Fibroblast of villous mesenchyme (primary cell): ENCODE measurements around the gene NCBP2L. TPM values are rescaled to one million over a fixed set of nuclear protein-coding genes. Genes with fewer than 3 reads are reported as not detected.

Source experiments
- DNase-seq: peaks from one replicate; pipeline ENCODE4 v3.0.0-alpha.2; 2010; ENCODE audit warnings: low read depth
- H3K4me3 ChIP-seq: 2 replicates; pipeline ENCODE4 v1.5.1; 2011; ENCODE audit warnings: low read depth, mild to moderate bottlenecking, low read length
- total RNA-seq: library from RNA; depleted of rRNA; stranded (reverse); fragments of >200 nt; gene quantifications from 2 replicates; pipeline ENCODE4 v1.2.3, GENCODE V29; 2012
- TF ChIP-seq, protein P1 (sequence below): IDR thresholded peaks from 2 replicates; pipeline ENCODE4 v1.5.1; 2012; ENCODE audit warnings: low read depth, mild to moderate bottlenecking, low read length; ENCODE audit not compliant: insufficient read depth

The NCBP2L gene
- total RNA-seq, 1 donor: not detected

DNA sequence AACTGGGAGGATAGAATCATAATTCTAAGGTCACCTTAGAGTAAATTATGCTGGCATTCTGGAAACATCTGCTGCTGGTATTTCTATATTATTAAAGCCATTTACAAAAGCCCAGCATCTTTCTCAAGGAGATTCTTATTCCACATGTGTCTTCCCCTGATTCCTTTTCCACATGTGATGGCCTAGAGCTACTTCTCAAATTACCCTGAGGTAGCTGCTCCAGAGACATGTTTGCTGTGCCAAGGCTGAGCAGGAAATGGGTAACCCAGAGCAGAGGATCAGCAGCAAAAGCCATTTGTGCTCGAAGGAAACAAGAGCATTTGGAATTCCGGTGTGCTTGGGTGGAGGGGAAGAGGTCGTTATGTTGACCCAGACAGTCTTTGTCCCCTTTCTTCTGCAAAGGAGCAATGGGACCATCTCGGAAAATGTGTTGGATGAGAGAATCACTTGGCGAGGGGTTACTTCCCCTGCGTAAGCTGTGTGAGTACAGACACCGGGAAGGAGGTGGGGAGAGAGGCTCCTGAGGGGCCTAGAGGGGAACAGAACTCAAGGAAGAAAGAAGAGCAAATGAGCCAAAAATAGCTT, 26.6 kb upstream of the NCBP2L start:
- no peak overlapping the region for H3K4me3 ChIP-seq
- no peak for DNase-seq
- TF ChIP-seq, protein P1, sequence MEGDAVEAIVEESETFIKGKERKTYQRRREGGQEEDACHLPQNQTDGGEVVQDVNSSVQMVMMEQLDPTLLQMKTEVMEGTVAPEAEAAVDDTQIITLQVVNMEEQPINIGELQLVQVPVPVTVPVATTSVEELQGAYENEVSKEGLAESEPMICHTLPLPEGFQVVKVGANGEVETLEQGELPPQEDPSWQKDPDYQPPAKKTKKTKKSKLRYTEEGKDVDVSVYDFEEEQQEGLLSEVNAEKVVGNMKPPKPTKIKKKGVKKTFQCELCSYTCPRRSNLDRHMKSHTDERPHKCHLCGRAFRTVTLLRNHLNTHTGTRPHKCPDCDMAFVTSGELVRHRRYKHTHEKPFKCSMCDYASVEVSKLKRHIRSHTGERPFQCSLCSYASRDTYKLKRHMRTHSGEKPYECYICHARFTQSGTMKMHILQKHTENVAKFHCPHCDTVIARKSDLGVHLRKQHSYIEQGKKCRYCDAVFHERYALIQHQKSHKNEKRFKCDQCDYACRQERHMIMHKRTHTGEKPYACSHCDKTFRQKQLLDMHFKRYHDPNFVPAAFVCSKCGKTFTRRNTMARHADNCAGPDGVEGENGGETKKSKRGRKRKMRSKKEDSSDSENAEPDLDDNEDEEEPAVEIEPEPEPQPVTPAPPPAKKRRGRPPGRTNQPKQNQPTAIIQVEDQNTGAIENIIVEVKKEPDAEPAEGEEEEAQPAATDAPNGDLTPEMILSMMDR: no peak

DNA sequence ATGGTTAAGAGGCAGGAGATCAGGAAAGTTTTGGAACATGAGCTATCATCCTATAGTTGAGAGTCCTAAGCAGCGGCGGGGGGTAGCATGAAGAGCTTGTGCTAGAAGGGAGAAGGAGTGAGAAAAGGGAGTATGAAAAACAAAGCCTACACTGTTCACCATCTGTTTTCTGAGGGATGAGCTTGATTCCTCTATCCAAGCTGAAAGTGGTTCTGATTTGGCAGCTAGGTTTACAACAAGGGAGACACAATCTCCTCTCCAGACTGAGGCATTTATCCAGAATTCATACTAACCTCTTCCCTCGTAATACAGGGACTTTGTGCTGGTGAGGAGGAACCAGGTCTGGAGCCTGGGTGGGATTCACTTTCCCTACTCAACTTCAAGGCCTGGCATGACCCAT, 25.5 kb upstream of the NCBP2L start:
- no peak overlapping the region for H3K4me3 ChIP-seq

DNA sequence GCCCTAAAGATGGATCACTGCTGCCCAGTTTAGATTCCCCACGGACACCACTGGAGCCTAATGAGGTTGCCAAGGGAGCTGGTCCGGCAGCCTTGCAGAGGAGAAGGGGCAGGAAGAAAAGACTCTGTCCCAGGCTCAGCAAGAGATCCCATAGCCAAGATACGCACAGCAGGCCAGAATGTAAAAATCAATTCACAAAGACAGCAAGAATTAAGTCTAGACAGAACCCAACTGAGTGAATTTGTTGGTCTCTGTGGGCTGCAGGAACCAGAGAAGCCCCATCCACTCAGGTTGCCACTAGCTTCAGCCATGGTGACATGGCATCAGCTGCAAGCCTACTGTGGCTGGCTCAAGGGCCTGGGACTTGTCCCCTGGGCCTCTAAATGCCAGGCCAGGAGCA, 24.8 kb upstream of the NCBP2L start:
- DNase-seq: no peak
- TF ChIP-seq, protein P1: no peak
- no peak overlapping the region for H3K4me3 ChIP-seq

More for the DNA sequence above, 25.5 kb upstream of the NCBP2L start:
- DNase-seq: no peak
- TF ChIP-seq, protein P1: no peak

DNA sequence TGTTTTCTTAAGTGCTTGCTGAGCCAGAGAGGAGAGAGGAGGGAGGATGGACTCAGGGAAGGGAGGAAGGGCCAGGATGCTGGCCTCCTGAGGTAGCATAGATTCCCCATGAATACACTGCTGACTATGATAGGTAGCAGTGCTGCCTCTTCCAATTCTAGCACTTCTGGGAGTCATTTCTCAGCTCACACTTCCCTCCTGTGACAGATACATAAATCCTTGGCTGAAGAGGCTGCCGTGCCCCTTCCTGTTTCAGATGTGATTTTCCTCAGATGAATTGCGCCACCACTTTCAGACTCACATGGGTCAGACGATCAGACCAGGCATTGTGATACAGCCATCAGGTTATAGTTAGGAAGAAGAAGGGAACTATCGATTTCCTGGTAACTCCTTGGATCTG, 24.3 kb upstream of the NCBP2L start:
- H3K4me3 ChIP-seq: no peak overlapping the region
- TF ChIP-seq, protein P1: no peak
- no peak for DNase-seq

DNA sequence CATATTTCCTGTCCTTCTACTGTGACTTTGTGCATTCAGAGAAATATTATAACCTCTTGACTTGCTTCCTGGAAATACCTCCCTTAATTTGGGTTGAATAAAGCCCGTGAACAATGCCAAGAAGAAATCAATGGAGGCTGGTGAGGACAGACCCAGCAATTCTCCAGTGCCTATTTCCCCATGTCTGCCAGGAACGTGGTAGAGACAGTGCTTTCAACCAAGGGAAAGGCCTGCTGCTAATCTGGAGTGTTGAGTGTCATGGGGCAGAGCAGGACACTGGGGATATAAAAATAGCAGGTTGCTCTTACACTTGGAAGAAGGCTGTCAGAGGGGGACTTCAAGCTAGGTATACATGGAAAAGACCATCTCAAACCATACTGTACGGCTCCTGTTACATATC, 21.8 kb upstream of the NCBP2L start:
- TF ChIP-seq, protein P1: no peak
- no peak overlapping the region for H3K4me3 ChIP-seq
- no peak for DNase-seq

DNA sequence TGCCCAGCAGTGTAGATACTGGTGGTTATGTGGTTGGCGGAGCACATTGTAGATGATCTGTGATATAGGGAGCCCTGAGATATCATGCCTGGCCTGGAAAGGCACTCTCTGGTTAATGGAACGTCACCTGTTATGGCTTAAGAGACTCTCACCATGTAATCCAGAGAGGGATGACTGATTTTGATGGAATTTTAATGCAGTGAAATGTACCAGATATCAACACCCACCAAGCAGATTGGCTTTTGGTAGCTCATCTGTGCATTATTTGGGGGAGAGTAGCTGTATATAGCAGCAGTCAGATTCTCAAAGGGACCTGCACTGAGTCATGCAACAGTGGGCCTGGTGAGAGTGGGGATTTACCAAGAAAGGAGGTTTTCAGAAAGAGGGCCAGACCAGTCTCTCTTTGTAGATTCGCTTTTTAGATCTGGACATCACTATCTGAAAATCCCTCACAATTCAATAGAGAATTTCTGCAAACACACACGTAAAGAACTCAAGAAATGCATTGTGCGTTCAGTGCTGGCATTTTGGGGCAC, 19.2 kb upstream of the NCBP2L start:
- no peak overlapping the region for H3K4me3 ChIP-seq
- TF ChIP-seq, protein P1: no peak
- no peak for DNase-seq
